SK-N-MC (cell line): ENCODE results near the gene TNFSF10.

ENCODE experiments used
- EZH2 ChIP-seq: fragments of 200-600 bp; sonication (generic); IDR thresholded peaks from one replicate; pipeline ENCODE4 v1.6.1; 2017; ENCODE audit warnings: antibody characterized with exemption
- POLR2AphosphoS5 ChIP-seq: IDR thresholded peaks from 2 replicates; pipeline ENCODE4 v1.6.1; 2012; ENCODE audit warnings: mild to moderate bottlenecking, low read depth, low read length, borderline replicate concordance

DNA sequence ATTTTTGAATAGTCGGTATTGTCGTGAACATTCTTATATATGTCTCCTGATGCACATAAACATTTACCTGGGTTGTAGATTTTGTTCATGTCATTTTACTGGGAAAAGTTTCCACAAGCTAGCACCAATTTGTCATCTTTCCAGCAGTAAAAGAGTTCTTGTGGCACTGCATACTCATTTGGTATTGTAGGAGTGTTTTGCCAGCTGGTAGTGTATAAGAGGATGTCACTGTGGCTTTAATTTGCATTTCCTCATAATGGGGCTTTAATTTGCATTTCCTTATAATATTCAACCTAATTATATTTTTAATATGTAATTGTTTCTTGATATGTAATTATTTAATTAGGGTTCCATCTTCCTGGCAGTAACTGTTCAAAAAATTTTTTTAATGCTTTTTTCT lies 21.2 kb upstream of the TNFSF10 start:
- TF ChIP-seq POLR2AphosphoS5 (no peak), EZH2 (no peak)
